ENCODE measurements around the gene UBE2D2. TPM values are rescaled to one million over a fixed set of nuclear protein-coding genes. Genes with fewer than 3 reads are reported as not detected.

Gene UBE2D2
- total and polyA plus RNA-seq, 10 of the 15 experiments (the other 5 are each of a cell fraction or from before 2014, with no cell fraction given) = 58.6 to 245 (median 128) TPM

- ChIA-PET RAD21 (ENCODE audit: unreplicated experiment) (interaction anchor here (0.6 to 5.8 kb wide), 5 partner anchors 11 to 130 kb away, joined by 3 to 89 read pairs (median 18); no protein-coding TSS in a partner anchor), POLR2A (interaction anchor here (0.5 to 16.9 kb wide), 10 partner anchors 8 to 365 kb away, joined by 3 to 163 read pairs (median 8); partner anchors contain the start of gene CXXC5)
- TF ChIP-seq POLR2AphosphoS2 (IDR thresholded peaks at IDR 0.05; ENCODE audit: low read depth, low read length) = no peak
- TF ChIP-seq YY1 (IDR thresholded peaks at IDR 0.05; ENCODE audit: low read depth, low read length) = peak; percentile 45; the same call in 1 of the 2 replicates
- peak; percentile 74; the same call in 1 of the 2 replicates for TF ChIP-seq SMARCA5 (IDR thresholded peaks at IDR 0.05)
- TF ChIP-seq EGR1 (IDR thresholded peaks at IDR 0.05; ENCODE audit: borderline replicate concordance in 1 of 2, low read depth in 2 of 2, low read length in 2 of 2) = peak in 1 of 2 experiments; percentile 44; a peak in 1 of 3 replicates
- TF ChIP-seq HSF1 (IDR thresholded peaks at IDR 0.05; ENCODE audit: low read depth, low read length) = no peak
- TF ChIP-seq DPF2 (IDR thresholded peaks at IDR 0.05) = 0 out of 2 replicates have a peak, but pooled peaks have one; percentile 9
- TF ChIP-seq MTA2 (IDR thresholded peaks at IDR 0.05; ENCODE audit: low read depth) = no peak
- TF ChIP-seq HCFC1 (IDR thresholded peaks at IDR 0.05; ENCODE audit: low read length) = no peak
- TF ChIP-seq POLR2AphosphoS5 (IDR thresholded peaks at IDR 0.05; ENCODE audit: low read length) = no peak
- TF ChIP-seq NFIC (IDR thresholded peaks at IDR 0.05; ENCODE audit: low read depth, low read length) = no peak
- no peak for TF ChIP-seq FOXM1 (IDR thresholded peaks at IDR 0.05; ENCODE audit: low read depth, low read length)
- no peak for TF ChIP-seq E2F4 (IDR thresholded peaks at IDR 0.05; ENCODE audit: low read depth, low read length)
- no peak for TF ChIP-seq IKZF1 (conservative IDR thresholded peaks at IDR 0.05)
- TF ChIP-seq ESRRA (IDR thresholded peaks at IDR 0.05; ENCODE audit: low read length) = no peak
- TF ChIP-seq NR2C2 (IDR thresholded peaks at IDR 0.05; ENCODE audit: borderline replicate concordance, control insufficient read depth, insufficient read length, low read depth) = no peak
- no peak for TF ChIP-seq GABPA (IDR thresholded peaks at IDR 0.05; ENCODE audit: low read depth)
- TF ChIP-seq RB1 (IDR thresholded peaks at IDR 0.05; ENCODE audit: borderline replicate concordance) = no peak
- TF ChIP-seq ZNF24 (IDR thresholded peaks at IDR 0.05) = no peak
- no peak for TF ChIP-seq SMAD5 (IDR thresholded peaks at IDR 0.05; ENCODE audit: low read depth)
- TF ChIP-seq TCF12 (IDR thresholded peaks at IDR 0.05; ENCODE audit: low read depth, low read length) = no peak
- TF ChIP-seq CBX3 (IDR thresholded peaks at IDR 0.05; ENCODE audit: borderline replicate concordance, low read depth) = no peak
- no peak for TF ChIP-seq SREBF2 (IDR thresholded peaks at IDR 0.05; ENCODE audit: low read length)
- TF ChIP-seq TCF7 (IDR thresholded peaks at IDR 0.05; ENCODE audit: borderline replicate concordance) = no peak
Measured at GRCh38 chr5:139658501-139658927, 97.4 kb downstream of the UBE2D2 start.

More at GRCh38 chr5:139658501-139658927, 97.4 kb downstream of the UBE2D2 start:
- in situ Hi-C loops (cut with MboI) (no loop called here), intact Hi-C loops (cut with micrococcal nuclease; ENCODE audit: unreplicated experiment) (no loop called here)
- 3% methylated on average over 14 of the region's 14 CpGs for WGBS (ENCODE audit: insufficient coverage, insufficient replicate concordance, low lambda C conversion rate, missing lambda C conversion rate)
- ChIA-PET CTCF (interaction anchor here (0.8 to 3.8 kb wide), 4 partner anchors 11 to 52 kb away, joined by 3 to 24 read pairs (median 8); no protein-coding TSS in a partner anchor), SMC1A (ENCODE audit: uncharacterized antibody, unreplicated experiment) (interaction anchor here (1.0 to 5.2 kb wide), 8 partner anchors 11 to 135 kb away, joined by 3 to 62 read pairs (median 4); no protein-coding TSS in a partner anchor)
- no peak for FAIRE-seq
- Histone ChIP-seq H4K20me1 (ENCODE audit: control insufficient read depth, insufficient read depth) (no peaks in the 10 kb centered on the region), H3K79me2 (ENCODE audit: control insufficient read depth, insufficient read depth, low read length) (peaks cover 97% of the 10 kb centered on the region), H2AFZ (ENCODE audit: control insufficient read depth, low read depth, low read length) (no peak overlapping the region), H3K4me3 (peak overlapping the region; percentile 64), H3K9ac (ENCODE audit: control insufficient read depth, insufficient read depth, low read length) (peak overlapping the region; percentile 76), H3K9me3 (replicated peaks; ENCODE audit: control insufficient read depth, insufficient read depth, low read length) (no peaks in the 10 kb centered on the region), H3K4me1 (ENCODE audit: control insufficient read depth, insufficient read depth, low read length) (peaks cover 97% of the 10 kb centered on the region), H3K27me3 (replicated peaks in 1 of 2; ENCODE audit: control insufficient read depth in 2 of 2, insufficient read depth in 2 of 2, low read length in 1 of 2) (no peaks in the 10 kb centered on the region), H3K36me3 (ENCODE audit: control insufficient read depth in 2 of 2, insufficient read depth in 2 of 2, low read length in 1 of 2) (peaks cover 0 to 7% of the 10 kb centered on the region in 2 experiments; a peak in 3 of 4 replicates), H3K4me2 (ENCODE audit: control insufficient read depth, insufficient read depth) (peak overlapping the region; percentile 83), H3K27ac (ENCODE audit: control insufficient read depth, insufficient read depth) (peak overlapping the region; percentile 80)
- peak; percentile 0; the same call in 1 of the 3 replicates for ATAC-seq
- BruUV-seq (replicated peaks) = no TSS peak
- no peak for DNase-seq (ENCODE audit: low read depth, low spot score)
